ENCODE data around the gene APPBP2.

DNA sequence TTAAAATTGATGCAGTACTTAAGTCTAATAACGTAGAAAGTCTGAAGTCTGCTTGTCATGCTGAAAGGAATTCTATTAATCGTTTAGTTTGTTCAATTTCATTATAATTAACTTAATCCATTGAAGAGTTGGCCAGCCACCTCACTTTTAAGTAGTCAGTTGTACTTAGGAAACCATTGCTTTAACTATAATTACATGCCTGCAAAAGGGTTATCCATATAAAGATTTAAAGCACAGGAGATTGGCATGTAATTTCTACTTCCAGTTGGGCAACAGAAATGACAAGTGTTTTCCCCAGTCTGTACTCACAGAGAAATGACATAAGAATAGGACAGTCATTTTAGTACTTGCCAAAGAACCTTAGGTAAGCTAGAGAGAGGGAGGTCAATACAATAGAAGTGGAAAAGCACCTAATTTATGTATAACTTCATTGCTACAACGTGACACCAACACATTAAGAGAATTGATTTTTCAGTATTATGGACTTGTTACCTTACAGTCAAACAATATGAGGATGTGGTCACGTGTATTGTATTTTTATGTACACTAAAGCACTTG is 130.5 kb downstream of the APPBP2 start:
- TF ChIP-seq RAD21 (conservative IDR thresholded peaks at IDR 0.05 in 1 of 2, IDR thresholded peaks at IDR 0.05 in 1 of 2), result no peak
- TF ChIP-seq, protein P1, sequence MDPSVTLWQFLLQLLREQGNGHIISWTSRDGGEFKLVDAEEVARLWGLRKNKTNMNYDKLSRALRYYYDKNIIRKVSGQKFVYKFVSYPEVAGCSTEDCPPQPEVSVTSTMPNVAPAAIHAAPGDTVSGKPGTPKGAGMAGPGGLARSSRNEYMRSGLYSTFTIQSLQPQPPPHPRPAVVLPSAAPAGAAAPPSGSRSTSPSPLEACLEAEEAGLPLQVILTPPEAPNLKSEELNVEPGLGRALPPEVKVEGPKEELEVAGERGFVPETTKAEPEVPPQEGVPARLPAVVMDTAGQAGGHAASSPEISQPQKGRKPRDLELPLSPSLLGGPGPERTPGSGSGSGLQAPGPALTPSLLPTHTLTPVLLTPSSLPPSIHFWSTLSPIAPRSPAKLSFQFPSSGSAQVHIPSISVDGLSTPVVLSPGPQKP (IDR thresholded peaks at IDR 0.05; ENCODE audit: low read depth, low read length), result no peak
- TF ChIP-seq, protein P2, sequence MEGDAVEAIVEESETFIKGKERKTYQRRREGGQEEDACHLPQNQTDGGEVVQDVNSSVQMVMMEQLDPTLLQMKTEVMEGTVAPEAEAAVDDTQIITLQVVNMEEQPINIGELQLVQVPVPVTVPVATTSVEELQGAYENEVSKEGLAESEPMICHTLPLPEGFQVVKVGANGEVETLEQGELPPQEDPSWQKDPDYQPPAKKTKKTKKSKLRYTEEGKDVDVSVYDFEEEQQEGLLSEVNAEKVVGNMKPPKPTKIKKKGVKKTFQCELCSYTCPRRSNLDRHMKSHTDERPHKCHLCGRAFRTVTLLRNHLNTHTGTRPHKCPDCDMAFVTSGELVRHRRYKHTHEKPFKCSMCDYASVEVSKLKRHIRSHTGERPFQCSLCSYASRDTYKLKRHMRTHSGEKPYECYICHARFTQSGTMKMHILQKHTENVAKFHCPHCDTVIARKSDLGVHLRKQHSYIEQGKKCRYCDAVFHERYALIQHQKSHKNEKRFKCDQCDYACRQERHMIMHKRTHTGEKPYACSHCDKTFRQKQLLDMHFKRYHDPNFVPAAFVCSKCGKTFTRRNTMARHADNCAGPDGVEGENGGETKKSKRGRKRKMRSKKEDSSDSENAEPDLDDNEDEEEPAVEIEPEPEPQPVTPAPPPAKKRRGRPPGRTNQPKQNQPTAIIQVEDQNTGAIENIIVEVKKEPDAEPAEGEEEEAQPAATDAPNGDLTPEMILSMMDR (IDR thresholded peaks at IDR 0.05), result no peak
- TF ChIP-seq SMC3 (IDR thresholded peaks at IDR 0.05), result no peak
- no peak for TF ChIP-seq POLR2A (IDR thresholded peaks at IDR 0.05; ENCODE audit: low read length)
- TF ChIP-seq SREBF2 (IDR thresholded peaks at IDR 0.05), result no peak
- no peak for TF ChIP-seq RFX5 (IDR thresholded peaks at IDR 0.05)
- TF ChIP-seq, protein P3, sequence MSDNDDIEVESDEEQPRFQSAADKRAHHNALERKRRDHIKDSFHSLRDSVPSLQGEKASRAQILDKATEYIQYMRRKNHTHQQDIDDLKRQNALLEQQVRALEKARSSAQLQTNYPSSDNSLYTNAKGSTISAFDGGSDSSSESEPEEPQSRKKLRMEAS (IDR thresholded peaks at IDR 0.05), result no peak
- no peak for TF ChIP-seq GATA3 (IDR thresholded peaks at IDR 0.05; ENCODE audit: borderline replicate concordance)
- TF ChIP-seq, protein P4, sequence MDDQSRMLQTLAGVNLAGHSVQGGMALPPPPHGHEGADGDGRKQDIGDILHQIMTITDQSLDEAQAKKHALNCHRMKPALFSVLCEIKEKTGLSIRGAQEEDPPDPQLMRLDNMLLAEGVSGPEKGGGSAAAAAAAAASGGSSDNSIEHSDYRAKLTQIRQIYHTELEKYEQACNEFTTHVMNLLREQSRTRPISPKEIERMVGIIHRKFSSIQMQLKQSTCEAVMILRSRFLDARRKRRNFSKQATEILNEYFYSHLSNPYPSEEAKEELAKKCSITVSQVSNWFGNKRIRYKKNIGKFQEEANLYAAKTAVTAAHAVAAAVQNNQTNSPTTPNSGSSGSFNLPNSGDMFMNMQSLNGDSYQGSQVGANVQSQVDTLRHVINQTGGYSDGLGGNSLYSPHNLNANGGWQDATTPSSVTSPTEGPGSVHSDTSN (IDR thresholded peaks at IDR 0.05), result no peak

Measured in A549 (cell line).